Measurements from ENCODE around the gene DKK2.

DNA sequence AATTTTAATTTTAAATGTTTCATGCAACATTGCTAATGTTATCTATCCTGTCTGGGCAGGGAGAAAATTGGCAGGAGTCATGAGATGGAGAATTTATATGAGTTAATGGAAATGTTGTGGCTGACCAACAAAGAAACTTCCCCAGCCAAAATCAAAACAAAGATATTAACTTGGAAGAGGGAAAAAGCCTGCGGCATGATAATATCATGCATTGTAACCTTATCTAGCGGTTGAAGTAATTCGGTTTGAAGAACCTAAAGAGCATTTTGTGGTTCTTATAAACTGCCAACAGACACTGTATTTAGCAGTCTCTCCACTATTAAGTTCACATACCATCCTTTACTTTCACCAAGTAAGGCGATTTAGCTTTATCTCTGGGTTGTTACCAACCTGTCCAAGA lies 42.3 kb downstream of the DKK2 start:
- no peak for TF ChIP-seq POLR2A (IDR thresholded peaks at IDR 0.05; ENCODE audit: low read depth, low read length)
- TF ChIP-seq POLR2AphosphoS5 (IDR thresholded peaks at IDR 0.05; ENCODE audit: low read depth, low read length): no peak
- no peak for TF ChIP-seq TAF1 (IDR thresholded peaks at IDR 0.05; ENCODE audit: borderline replicate concordance, low read depth, low read length)

Data from GM12892 (cell line).